ENCODE data around the gene HSPB1.

DNA sequence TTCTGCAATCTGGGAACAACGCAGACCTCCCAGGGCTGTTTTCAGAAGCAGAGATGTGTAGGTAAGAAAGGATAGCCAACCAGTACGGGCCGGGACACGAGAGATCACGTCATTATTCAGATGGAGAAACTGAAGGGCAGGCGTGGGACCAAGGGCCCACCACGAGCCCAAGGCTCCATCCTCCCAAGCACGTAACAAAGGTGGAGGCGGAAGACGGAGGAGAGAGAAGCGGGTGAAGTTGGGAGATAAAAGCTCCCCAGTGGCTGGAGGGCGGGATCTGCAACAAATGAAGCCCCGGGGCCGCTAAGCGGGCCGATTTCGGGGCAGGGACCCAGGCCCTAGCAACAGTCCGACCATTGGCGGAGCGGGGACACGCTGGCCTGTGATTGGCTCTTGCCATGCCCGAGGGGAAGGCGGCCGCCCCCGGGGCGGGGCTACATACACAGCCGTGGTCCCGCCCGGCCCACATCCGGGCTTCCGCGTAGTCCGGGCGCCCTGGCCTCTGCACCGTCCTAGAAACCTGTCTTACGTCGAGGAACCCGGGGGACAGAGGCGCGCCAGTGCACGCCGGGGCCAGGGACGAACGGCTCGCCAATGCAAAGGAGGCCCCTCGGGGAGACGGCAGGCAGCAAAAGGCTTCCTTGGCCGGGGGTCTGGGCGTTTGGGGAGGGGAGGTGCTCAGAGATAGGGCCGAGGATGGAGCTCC is 15.5 kb downstream of the HSPB1 start:
- TF ChIP-seq, protein P1, sequence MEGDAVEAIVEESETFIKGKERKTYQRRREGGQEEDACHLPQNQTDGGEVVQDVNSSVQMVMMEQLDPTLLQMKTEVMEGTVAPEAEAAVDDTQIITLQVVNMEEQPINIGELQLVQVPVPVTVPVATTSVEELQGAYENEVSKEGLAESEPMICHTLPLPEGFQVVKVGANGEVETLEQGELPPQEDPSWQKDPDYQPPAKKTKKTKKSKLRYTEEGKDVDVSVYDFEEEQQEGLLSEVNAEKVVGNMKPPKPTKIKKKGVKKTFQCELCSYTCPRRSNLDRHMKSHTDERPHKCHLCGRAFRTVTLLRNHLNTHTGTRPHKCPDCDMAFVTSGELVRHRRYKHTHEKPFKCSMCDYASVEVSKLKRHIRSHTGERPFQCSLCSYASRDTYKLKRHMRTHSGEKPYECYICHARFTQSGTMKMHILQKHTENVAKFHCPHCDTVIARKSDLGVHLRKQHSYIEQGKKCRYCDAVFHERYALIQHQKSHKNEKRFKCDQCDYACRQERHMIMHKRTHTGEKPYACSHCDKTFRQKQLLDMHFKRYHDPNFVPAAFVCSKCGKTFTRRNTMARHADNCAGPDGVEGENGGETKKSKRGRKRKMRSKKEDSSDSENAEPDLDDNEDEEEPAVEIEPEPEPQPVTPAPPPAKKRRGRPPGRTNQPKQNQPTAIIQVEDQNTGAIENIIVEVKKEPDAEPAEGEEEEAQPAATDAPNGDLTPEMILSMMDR (IDR thresholded peaks at IDR 0.05): no peak
- TF ChIP-seq POLR2A (IDR thresholded peaks at IDR 0.05): peak; percentile 24
